Activated naive CD4-positive, alpha-beta T cell treated with anti-CD3 and anti-CD28 coated beads, Interleukin-2, amount 50 U/mL, for 72 hours (primary cell): ENCODE results near the gene LOXHD1. TPM values are rescaled to one million over a fixed set of nuclear protein-coding genes. Genes with fewer than 3 reads are reported as not detected.

Experiments used
- ATAC-seq, 2 donors: fragments of 150-1000 bp; cut with Tn5 transposase; 2 replicates each; pipeline ENCODE4 v1.10.0; 2021; ENCODE audit warnings: mild to moderate bottlenecking in 2 of 2, moderate library complexity in 2 of 2
- DNase-seq, 2 donors: peaks; one replicate each; pipeline ENCODE4 v3.0.0; 2021 to 2022; ENCODE audit warnings: low spot score in 2 of 2
- H3K27ac Mint-ChIP-seq, 2 donors: one replicate each; pipeline ENCODE4 v1.8.0; 2022; ENCODE audit warnings: mild to moderate bottlenecking in 2 of 2, mixed read lengths in 2 of 2
- H3K36me3 Mint-ChIP-seq, 2 donors: one replicate each; pipeline ENCODE4 v1.8.0; 2022; ENCODE audit warnings: mixed read lengths in 2 of 2
- H3K9me3 Mint-ChIP-seq, 2 donors: one replicate each; pipeline ENCODE4 v1.8.0; 2022; ENCODE audit warnings: mixed read lengths in 2 of 2
- total RNA-seq, 2 donors: library from RNA; stranded (reverse); gene quantifications; one replicate each; pipeline ENCODE4 v1.2.3, GENCODE V29; 2022

The LOXHD1 gene
- total RNA-seq, 2 donors from 2014 or later, result 0.10 to 0.14 TPM

GRCh38 chr18:46502444-46502843, 154.6 kb downstream of the LOXHD1 start:
- no peak for ATAC-seq
- Mint-ChIP-seq H3K27ac (no peak overlapping the region), H3K9me3 (peaks cover 3% of the 10 kb centered on the region in 2 donors), H3K36me3 (no peaks in the 10 kb centered on the region)
- DNase-seq, result no peak

DNA sequence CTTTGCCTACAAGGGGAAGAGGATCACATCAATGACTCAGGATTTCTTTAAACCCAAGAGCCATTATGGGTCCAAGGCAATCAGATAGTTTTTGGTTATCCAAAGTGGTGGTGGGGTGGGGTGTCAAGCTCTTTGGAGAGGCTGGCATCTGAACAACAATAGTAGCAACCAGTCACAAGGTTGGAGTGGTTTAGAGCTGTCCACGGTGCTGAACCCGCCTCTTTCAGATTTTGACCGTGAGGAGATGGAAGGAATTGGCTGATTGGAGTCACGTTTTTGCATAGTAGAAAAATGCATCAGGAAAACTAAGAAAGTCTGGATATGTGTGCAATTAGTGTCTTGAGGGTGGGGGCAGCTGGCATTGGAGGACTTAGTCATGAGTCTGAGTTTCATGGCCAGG, 159.9 kb downstream of the LOXHD1 start:
- peak in 1 of 2 donors; percentile 48 for DNase-seq
- no peaks in the 10 kb centered on the region for H3K36me3 Mint-ChIP-seq
- H3K9me3 Mint-ChIP-seq, result peaks cover 8 to 9% of the 10 kb centered on the region in 2 donors
- H3K27ac Mint-ChIP-seq, result no peak overlapping the region
- ATAC-seq, result no peak

GRCh38 chr18:46488471-46489213, 168.4 kb downstream of the LOXHD1 start:
- ATAC-seq (no peak), DNase-seq (no peak)
- Mint-ChIP-seq H3K9me3 (peaks cover 0 to 5% of the 10 kb centered on the region in 2 donors), H3K27ac (no peak overlapping the region), H3K36me3 (no peaks in the 10 kb centered on the region)

- Mint-ChIP-seq H3K36me3 (no peaks in the 10 kb centered on the region), H3K27ac (no peak overlapping the region), H3K9me3 (no peaks in the 10 kb centered on the region)
- DNase-seq, result no peak
- ATAC-seq, result no peak
These were observed 171.3 kb downstream of the LOXHD1 start for GRCh38 chr18:46485675-46486194.

GRCh38 chr18:46484971-46485370, 172.0 kb downstream of the LOXHD1 start:
- no peaks in the 10 kb centered on the region for H3K36me3 Mint-ChIP-seq
- ATAC-seq (no peak), DNase-seq (no peak)
- no peak overlapping the region for H3K27ac Mint-ChIP-seq
- no peaks in the 10 kb centered on the region for H3K9me3 Mint-ChIP-seq

- no peak for ATAC-seq
- H3K36me3 Mint-ChIP-seq, result no peaks in the 10 kb centered on the region
- H3K27ac Mint-ChIP-seq, result no peak overlapping the region
These were observed 174.2 kb downstream of the LOXHD1 start for GRCh38 chr18:46482831-46483230.

DNA sequence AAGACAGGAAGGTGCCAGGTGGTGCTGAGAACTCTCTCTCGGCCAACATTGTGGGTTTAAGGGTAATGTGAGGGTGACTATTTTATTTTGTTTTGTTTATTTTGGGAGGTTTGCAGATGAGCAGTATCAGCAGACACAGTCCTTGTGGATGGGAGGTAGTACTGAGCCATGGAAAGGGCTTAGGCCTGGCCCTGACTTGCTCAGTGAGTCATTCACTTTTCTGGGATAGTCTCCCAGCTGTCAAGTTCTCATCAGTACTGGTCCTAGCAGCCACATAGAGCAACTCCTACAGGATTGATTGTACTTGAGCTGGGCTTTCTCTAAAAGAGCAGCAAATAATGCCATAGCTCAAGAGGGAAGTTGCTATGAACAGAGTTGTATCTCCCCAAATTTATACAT, 175.2 kb downstream of the LOXHD1 start:
- Mint-ChIP-seq H3K36me3 (no peaks in the 10 kb centered on the region), H3K27ac (no peak overlapping the region), H3K9me3 (no peaks in the 10 kb centered on the region)
- no peak for ATAC-seq
- DNase-seq, result no peak

More at GRCh38 chr18:46482831-46483230, 174.2 kb downstream of the LOXHD1 start:
- H3K9me3 Mint-ChIP-seq, result no peaks in the 10 kb centered on the region
- no peak for DNase-seq

- no peak overlapping the region for H3K27ac Mint-ChIP-seq
- H3K9me3 Mint-ChIP-seq, result no peaks in the 10 kb centered on the region
- H3K36me3 Mint-ChIP-seq, result no peaks in the 10 kb centered on the region
- peak in 1 of 2 donors; percentile 57 for DNase-seq
- peak; percentile 31 to 61 for ATAC-seq
These were observed 175.8 kb downstream of the LOXHD1 start for GRCh38 chr18:46481048-46481846.

GRCh38 chr18:46480226-46480625, 176.8 kb downstream of the LOXHD1 start:
- Mint-ChIP-seq H3K9me3 (no peaks in the 10 kb centered on the region), H3K27ac (no peak overlapping the region), H3K36me3 (no peaks in the 10 kb centered on the region)
- DNase-seq, result no peak
- ATAC-seq, result no peak

DNA sequence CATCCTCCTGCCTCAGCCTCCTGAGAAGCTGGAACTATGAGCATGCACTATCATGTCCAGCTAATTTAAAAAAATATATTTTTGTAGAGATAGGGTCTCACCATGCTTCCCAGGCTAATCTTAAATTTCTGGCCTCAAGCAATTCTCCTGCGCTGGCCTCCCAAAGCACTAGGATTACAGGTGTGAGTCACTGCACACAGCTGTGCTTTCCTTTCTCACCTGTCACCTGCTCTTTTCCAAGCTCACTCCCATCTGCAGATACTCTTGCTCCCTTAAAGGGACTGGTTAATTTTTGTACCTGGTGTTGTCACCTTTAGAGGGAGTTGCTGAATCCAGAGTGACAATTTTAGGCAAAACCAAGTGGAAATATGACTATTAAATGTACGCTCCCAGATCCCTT, 178.2 kb downstream of the LOXHD1 start:
- H3K27ac Mint-ChIP-seq, result no peak overlapping the region
- no peaks in the 10 kb centered on the region for H3K36me3 Mint-ChIP-seq
- H3K9me3 Mint-ChIP-seq, result no peaks in the 10 kb centered on the region
- no peak for DNase-seq
- no peak for ATAC-seq

DNA sequence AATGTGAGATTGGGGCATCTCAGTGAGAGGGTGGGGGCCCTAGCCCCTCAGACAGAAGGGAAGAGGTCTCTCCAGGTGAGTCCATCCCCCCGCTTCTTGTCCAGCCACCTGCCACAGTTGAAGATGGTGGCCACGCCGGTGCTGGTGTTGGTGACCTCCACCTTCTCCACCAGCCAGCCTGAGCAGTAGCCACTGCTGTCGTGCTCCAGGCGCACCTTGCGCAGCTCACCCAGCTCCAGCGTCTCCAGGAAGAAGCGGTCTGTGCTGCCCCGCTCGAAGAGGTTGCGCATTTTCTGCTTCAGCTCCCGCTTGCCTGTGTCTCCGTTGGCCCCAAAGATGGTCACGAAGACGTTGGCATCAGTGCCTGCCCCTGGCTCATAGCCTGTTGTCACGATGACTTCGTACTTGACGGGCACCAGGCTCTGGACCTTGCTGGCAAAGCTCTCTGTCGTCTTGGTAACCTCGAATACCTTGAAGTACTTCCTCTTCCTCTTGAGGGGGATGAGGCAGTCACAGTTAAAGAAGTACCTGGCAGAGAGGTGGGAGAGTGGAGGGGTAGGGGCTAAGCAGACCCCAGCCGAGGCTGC, 179.5 kb downstream of the LOXHD1 start:
- no peaks in the 10 kb centered on the region for H3K36me3 Mint-ChIP-seq
- no peaks in the 10 kb centered on the region for H3K9me3 Mint-ChIP-seq
- no peak overlapping the region for H3K27ac Mint-ChIP-seq
- ATAC-seq, result no peak
- DNase-seq, result no peak

GRCh38 chr18:46475390-46475752, 181.6 kb downstream of the LOXHD1 start:
- no peak for DNase-seq
- ATAC-seq, result no peak
- Mint-ChIP-seq H3K36me3 (no peaks in the 10 kb centered on the region), H3K27ac (no peak overlapping the region), H3K9me3 (no peaks in the 10 kb centered on the region)

DNA sequence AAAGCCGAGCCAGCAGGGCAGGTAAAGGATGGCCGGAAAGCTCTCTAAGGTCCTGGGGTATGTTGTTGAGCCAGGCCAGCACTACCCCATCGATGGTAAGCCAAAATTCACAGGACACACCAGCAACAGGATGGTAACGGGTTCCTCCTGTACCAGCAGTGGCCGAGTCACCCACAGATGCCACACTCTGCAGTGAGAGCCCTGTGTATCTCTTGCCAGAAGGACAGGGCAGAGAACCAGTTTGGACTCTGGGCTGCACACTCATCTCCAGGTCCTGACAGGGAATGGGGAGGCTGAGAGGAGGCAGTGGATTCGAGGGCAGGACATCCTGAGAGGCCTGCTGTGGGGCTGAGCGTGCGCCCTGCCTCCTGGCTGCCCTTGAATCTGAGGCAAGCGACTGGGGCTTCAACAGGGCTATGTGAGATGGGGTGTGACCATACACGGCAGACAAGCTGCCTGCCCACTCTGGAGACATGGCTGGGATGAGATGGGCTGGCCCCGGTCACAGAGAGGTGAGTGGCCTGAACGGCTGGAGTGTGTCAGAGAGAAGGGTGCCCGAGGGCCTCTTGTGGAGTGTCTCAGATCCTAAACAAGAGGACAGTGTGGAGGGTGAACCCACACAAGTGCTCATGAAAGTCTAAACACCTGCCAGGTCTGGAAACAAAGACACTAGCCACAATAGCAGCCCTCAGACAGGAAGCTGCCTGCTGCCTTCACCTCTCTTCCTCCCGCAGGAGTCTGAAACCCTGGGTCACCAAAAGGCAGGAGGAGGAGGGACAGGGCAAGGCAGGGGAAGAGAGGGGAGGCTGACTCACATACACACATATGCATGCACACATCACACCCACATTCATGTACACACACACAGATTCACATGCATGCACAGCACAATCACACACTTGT, 182.3 kb downstream of the LOXHD1 start:
- H3K36me3 Mint-ChIP-seq, result no peaks in the 10 kb centered on the region
- ATAC-seq, result peak in 1 of 2 donors; percentile 20
- no peaks in the 10 kb centered on the region for H3K9me3 Mint-ChIP-seq
- peak overlapping the region in 1 of 2 donors; percentile 32 for H3K27ac Mint-ChIP-seq
- DNase-seq, result no peak

DNA sequence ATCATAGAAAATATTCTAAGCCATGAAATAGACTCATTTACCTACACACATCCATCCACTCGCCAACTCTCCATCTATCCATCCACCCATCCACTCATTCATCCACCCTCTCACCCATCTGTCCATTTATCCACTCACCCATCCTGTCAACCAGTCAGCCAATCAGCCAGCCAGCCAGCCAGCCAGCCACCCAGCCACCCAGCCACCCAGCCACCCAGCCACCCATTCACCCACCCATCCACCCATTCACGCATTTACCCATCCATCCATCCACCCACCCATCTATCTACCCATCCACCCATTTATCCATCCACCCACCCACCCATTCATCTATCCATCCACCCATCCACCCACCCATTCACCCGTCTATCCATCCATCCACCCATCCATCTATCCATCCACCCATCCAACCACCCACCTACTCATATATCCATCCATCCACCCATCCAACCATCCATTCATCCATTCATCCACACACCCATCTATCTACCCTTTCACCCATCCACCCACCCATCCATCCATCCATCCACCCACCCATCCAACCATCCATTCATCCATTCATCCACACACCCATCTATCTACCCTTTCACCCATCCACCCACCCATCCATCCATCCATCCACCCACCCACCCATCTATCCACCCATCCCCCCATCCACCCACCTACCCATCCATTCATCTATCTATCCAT, 185.1 kb downstream of the LOXHD1 start:
- H3K27ac Mint-ChIP-seq, result no peak overlapping the region
- H3K9me3 Mint-ChIP-seq, result no peaks in the 10 kb centered on the region
- H3K36me3 Mint-ChIP-seq, result no peaks in the 10 kb centered on the region
- ATAC-seq (no peak), DNase-seq (no peak)

DNA sequence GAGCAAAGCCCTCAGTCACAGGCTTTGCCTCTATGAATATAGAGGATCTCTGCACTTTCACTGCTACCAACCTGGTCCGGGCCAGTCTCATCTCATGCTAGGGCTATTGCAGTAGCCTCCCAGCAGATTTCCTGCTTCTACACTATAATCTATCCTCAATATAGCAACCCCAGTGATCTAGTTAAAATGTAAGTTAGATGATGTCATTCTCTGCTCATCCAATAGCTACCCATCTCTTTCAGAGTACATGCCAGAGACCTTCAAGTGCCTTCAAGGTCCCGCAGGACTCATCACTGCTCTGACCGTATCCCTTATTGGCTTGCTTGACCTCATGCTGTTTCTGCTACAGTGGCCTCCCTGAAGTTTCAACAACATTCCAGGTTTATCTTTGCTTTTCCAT, 186.3 kb downstream of the LOXHD1 start:
- ATAC-seq, result no peak
- no peaks in the 10 kb centered on the region for H3K9me3 Mint-ChIP-seq
- no peaks in the 10 kb centered on the region for H3K36me3 Mint-ChIP-seq
- H3K27ac Mint-ChIP-seq, result no peak overlapping the region
- no peak for DNase-seq
